ENCODE results near the gene RHOC. TPM values are rescaled to one million over a fixed set of nuclear protein-coding genes. Genes with fewer than 3 reads are reported as not detected.

The RHOC gene
- total RNA-seq, 2 experiments from 2014 or later = 23.1 to 43.3 TPM

- DNase-seq (ENCODE audit: low spot score) = no peak
- Histone ChIP-seq H3K9me2 (ENCODE audit: insufficient read depth, low read length) (no peaks in the 10 kb centered on the region), H3K79me2 (ENCODE audit: insufficient read depth, low read depth, low read length) (no peaks in the 10 kb centered on the region), H4K20me1 (ENCODE audit: insufficient read depth, low read length) (no peaks in the 10 kb centered on the region), H3K9me3 (ENCODE audit: low read length) (no peaks in the 10 kb centered on the region), H3K4me3 (ENCODE audit: low read depth, low read length, poor library complexity, severe bottlenecking) (no peak overlapping the region), H3K27ac (ENCODE audit: low read depth, low read length, poor library complexity, severe bottlenecking) (no peak overlapping the region), H3K4me1 (ENCODE audit: insufficient read depth, low read length, poor library complexity, severe bottlenecking) (peaks cover 20% of the 10 kb centered on the region), H2AFZ (ENCODE audit: low read length) (no peak overlapping the region), H3K36me3 (ENCODE audit: insufficient read depth, low read length) (no peaks in the 10 kb centered on the region), H3K4me2 (ENCODE audit: low read length) (no peak overlapping the region)
- POLR2A ChIA-PET = no interaction called here
- BruUV-seq (replicated peaks) = no TSS peak
- CTCF ChIA-PET (ENCODE audit: unreplicated experiment) = interaction anchor here (0.6 kb wide), 1 partner anchor 121 kb away, joined by 3 read pairs; no protein-coding TSS in a partner anchor
- TF ChIP-seq EZH2phosphoT487 (IDR thresholded peaks at IDR 0.05; ENCODE audit: borderline replicate concordance, low read depth, low read length) (no peak), CTCF (conservative IDR thresholded peaks at IDR 0.05; ENCODE audit: low read length) (no peak)
- intact Hi-C loops (cut with micrococcal nuclease; ENCODE audit: unreplicated experiment) = loop anchor here (5.0 kb wide), 1 partner anchor 960 kb away; no protein-coding TSS in a partner anchor
These were observed 10.4 kb upstream of the RHOC start for GRCh38 chr1:112717263-112717873.

- Histone ChIP-seq H3K36me3 (ENCODE audit: insufficient read depth, low read length) (no peaks in the 10 kb centered on the region), H3K9me3 (ENCODE audit: low read length) (no peaks in the 10 kb centered on the region), H2AFZ (ENCODE audit: low read length) (peak overlapping the region; percentile 83; the same call in 1 of the 2 replicates), H3K27ac (ENCODE audit: low read depth, low read length, poor library complexity, severe bottlenecking) (no peak overlapping the region), H3K4me2 (ENCODE audit: low read length) (peak overlapping the region; percentile 97), H3K4me3 (ENCODE audit: low read depth, low read length, poor library complexity, severe bottlenecking) (peak overlapping the region; percentile 78), H3K9me2 (ENCODE audit: insufficient read depth, low read length) (no peaks in the 10 kb centered on the region), H3K79me2 (ENCODE audit: insufficient read depth, low read depth, low read length) (no peaks in the 10 kb centered on the region), H4K20me1 (ENCODE audit: insufficient read depth, low read length) (no peaks in the 10 kb centered on the region), H3K4me1 (ENCODE audit: insufficient read depth, low read length, poor library complexity, severe bottlenecking) (peaks cover 20% of the 10 kb centered on the region)
- TF ChIP-seq CTCF (conservative IDR thresholded peaks at IDR 0.05; ENCODE audit: low read length) (peak; percentile 98), EZH2phosphoT487 (IDR thresholded peaks at IDR 0.05; ENCODE audit: borderline replicate concordance, low read depth, low read length) (no peak)
- intact Hi-C loops (cut with micrococcal nuclease; ENCODE audit: unreplicated experiment) = loop anchor here (1.0 to 5.0 kb wide), 2 partner anchors 88 to 961 kb away; no protein-coding TSS in a partner anchor
- ChIA-PET CTCF (ENCODE audit: unreplicated experiment) (interaction anchor here (0.5 to 1.2 kb wide), 3 partner anchors 91 to 357 kb away, joined by 3 to 5 read pairs (median 3); partner anchors contain the start of gene LRIG2), POLR2A (interaction anchor here (0.7 to 1.8 kb wide), 3 partner anchors 9 to 322 kb away, joined by 3 to 6 read pairs (median 3); no protein-coding TSS in a partner anchor)
- no TSS peak for BruUV-seq (replicated peaks)
- peak; percentile 83 for DNase-seq (ENCODE audit: low spot score)
These were observed 9.3 kb upstream of the RHOC start for GRCh38 chr1:112716133-112716720.

Measured in OCI-LY7 (cell line).